HG03196 (cell line): ENCODE measurements around the gene RTKN2.
"Not testable (repeated sequence)": the region's sequence is repeated elsewhere in the genome, so short reads cannot be mapped to it uniquely, and the experiment has no call there.

Source experiments
- ATAC-seq: cut with Tn5 transposase; IDR thresholded peaks from one replicate; pipeline ENCODE4 v1.9.1; 2021; ENCODE audit not compliant: unreplicated experiment

Gene RTKN2

DNA sequence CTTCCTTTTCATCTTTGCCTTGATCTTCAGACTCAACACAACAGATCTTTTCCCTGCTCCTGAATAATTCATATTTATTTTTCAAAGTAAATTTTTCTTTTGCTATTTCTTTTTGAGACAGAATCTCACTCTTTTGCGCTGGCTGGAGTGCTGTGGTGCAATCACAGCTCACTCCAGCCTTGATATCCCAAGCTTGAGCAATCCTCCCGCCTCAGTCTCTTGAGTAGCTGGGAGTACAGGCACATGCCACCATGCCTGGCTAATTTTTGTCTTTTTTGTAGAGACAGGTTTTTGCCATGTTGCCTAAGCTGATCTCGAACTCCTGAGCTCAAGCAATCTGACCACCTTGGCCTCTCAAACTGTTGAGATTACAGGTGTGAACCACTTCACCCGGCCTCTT is 9.2 kb downstream of the RTKN2 start:
- ATAC-seq = no peak

DNA sequence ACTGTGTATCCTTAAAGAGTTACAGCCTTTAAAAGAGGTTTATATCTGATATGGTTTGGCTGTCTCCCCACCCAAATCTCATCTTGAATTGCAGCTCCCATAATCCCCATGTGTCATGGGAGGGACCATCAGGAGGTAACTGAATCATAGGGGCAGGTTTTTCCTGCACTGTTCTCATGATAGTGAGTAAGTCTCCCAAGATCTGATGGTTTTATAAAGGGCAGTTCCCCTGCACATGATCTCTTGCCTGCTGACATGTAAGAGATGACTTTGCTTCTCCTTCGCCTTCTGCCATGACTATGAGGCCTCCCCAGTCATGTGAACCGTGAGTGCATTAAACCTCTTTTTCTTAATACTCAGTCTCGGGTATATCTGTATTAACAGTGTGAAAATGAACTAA is 9.7 kb downstream of the RTKN2 start:
- no peak for ATAC-seq

DNA sequence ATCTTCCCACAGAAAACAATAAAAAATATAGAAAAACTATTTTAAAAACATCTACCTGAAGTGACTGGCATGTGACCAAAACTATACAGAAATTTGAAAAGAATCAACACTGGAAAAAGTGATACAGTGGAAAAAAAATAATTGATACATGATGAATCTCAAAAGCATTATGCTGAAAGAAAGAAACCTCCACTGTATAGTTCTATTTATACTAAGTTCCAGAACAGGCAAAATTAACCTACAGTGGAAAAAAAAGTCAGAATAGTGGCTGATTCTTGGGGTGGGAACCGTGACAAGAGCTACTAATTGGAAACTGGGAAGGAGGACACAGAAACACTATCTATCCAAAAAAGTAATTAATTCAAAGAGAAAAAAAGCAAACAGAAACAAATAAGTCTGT is 14.9 kb downstream of the RTKN2 start:
- ATAC-seq = no peak

DNA sequence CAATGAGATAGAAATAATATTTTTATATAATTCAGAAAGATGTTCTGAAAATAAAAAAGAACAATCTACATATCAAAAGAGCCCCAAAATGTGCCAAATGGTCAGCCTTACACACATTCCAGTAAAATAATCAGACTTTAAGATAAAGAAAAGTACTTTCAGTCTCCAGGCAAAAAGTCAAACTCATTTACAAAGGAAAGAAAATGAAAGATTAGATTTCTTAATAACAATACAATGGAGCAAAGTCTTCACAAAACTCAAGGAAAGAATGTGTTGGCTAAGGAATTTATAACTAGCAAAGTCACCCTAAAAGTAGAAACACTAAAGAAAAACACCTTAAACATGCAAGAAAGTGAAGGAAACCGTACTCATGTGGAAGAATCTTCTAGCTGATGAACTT is 16.6 kb downstream of the RTKN2 start:
- no peak for ATAC-seq

DNA sequence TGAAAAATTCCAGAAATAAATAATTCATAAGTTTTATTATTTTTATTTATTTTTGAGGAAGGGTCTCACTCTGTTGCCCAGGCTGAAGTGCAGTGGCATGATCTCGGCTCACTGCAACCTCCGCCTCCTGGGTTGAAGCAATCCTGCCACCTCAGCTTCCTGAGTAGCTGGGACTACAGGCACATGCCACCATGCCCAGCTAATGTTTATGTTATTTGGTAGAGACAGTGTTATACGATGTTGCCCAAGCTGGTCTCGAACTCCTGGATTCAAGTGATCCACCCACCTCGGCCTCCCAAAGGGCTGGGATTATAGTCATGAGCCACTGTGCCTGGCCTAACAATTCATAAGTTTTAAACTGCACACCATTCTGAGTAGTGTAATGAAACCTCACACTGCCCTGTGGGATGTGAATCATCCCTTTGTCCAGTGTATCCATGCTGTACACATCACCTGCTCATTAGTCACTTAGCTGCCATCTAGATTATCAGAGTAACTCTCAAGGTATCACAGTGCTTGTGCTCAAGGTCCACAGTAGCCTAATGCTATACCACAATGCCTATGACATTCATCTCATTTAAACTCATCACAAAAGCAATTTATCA is 17.9 kb downstream of the RTKN2 start:
- no peak for ATAC-seq

DNA sequence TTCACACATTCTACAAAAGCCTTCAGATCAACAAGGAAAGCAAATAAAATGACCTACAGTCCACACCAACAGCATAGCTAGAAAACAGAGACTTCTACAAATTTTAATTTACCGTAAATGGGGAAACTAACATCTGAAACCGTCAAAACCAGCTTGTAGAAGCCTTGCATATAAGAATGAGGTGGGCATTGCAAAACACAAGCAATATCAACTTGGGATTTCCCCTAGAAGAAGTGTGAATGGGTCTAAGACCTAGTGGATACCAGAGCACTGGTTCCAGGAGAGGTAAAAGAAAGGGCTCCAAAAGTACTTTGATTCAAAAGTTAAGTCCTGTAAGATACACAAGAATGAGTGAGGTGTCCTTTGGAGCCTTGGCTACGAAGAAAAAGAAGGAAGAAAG is 18.7 kb downstream of the RTKN2 start:
- ATAC-seq = no peak

DNA sequence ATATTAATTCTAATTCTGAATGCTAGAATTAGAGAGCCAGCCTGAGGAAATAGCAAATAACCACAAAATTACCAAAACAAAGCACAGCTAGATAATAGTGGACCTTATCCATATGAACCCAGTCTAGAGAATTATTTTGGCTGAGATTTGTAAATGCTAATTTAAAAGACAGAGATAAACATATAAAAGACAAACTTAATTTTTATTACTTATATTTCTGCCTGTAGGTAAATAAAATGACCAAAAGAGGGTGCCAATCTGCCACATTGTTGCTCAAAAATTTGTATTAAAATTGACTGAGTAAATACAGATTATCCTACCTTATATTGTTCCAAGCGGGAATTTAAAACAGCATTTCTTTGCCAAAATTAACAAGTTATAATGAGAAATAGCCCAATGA is 20.2 kb downstream of the RTKN2 start:
- ATAC-seq = no peak

DNA sequence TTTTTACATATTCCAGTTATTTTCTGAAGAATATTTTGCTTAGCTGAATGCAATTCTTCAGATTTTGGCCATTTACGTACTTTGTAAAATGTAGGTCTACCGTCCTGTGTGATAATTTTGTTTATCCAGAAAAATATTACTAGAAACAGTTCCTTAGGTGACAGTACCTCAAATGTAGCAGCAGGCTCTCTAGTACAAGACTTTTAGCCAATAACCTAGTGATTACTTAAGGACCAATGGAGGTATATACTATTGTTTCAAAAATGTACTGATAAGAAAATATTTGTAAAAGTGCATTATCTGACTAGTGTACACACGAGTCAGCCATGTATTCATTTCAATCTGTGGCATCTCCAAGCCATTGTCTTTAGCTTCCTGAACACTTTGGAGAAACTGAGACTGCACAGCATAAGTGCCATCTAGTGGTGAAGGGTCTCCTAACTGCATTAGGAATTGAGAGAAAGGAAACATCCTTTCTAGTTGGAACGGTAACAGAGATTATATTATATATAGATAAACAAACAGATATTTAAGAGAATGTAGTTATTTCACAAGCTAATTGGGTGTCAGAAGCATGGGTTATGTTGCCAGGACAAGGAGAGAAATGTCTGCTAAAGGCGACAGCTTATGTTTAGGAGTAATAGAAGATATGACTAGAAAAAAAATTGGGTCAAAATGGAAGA is 23.7 kb downstream of the RTKN2 start:
- ATAC-seq = peak; percentile 52

DNA sequence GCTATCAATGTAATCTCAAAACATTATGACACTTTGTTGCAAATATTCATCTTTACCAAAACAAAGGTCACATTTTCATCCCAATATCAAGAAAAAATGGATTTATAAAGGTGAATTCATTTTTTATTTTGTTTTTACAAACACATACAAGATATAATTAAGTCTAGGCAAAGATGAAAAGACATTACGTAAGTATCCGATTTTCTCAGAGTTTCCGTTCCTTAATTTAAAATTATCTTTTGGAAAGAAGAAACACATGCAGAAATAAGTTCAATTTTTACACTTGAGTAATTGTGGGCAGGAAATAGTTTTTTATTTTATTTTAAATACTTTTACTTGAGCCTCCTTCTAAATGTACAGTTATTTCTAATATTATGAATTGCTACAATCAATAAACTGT is 24.6 kb downstream of the RTKN2 start:
- no peak for ATAC-seq

DNA sequence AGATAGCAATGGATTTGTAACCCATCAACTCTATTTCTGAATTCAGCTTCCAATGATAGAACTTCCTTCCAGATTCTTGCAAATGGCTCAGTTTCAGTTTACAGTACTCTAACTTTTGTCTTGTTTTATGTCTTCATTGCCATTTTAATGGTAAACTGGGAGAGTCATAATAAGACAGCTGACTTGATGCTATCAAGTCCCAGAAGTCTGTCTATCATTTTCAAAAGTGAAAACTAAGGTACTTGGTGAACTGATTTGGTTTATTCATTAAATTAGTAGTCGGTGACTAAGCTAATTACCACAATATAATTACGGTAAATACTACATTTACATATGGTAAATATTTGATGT is 25.0 kb downstream of the RTKN2 start:
- ATAC-seq = peak; percentile 56

DNA sequence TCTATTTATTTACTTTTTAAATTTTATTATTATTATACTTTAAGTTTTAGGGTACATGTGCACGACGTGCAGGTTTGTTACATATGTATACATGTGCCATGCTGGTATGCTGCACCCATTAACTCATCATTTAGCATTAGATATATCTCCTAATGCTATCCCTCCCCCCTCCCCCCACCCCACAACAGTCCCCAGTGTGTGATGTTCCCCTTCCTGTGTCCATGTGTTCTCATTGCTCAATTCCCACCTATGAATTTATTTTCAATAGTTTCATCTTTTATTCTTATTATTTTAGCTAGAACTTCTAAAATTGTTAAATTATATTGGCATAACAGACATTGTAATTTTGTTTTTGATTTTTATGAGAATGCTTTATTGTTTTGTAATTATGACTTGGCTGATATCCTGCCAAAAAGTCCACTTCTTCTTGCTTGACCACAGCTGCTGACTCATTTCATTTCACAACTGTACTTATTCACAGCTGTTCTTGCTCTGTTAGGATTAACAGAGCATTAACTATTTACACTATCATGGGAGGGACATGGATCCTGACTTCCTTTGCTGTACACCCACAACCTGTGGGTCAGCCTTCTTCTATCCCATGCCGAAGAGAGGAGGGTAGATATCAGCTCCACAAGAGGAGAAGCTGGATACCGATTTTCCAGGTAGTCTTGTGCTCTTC is 25.5 kb downstream of the RTKN2 start:
- peak; percentile 90 for ATAC-seq

DNA sequence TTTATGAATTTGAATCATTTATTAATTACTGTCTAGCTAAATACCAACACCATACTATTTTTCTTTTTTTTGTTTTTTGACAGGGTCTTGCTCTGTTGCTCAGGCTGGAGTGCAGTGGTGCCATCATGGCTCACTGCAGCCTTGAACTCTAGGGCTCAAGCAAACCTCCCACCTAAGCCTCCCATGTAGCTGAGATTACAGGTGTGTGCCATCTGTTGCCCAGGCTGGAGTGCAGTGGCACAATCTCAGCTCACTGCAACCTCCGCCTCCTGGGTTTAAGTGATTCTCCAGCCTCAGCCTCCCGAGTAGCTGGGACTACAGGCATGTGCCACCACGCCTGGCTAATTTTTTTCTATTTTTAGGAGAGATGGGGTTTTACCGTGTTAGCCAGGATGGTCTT is 27.1 kb downstream of the RTKN2 start:
- not testable (repeated sequence) for ATAC-seq

DNA sequence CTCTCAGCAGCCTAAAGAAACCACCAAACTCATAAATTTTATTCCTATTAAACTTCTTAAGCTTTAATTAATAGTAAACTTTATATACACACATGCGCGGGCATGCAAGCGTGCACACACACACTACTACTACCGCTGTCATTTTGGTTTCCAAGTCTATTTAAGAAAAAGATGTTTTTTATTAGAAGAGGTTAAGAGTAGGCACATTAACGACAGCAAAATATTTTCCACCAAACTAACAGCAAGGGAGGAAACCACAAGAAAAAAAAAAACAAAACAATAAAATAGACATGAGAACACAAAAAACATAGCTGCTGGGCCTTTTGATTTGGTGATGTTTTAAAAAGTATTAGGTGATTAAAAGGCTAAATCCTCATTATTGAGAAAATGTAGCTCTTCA is 28.6 kb downstream of the RTKN2 start:
- no peak for ATAC-seq

DNA sequence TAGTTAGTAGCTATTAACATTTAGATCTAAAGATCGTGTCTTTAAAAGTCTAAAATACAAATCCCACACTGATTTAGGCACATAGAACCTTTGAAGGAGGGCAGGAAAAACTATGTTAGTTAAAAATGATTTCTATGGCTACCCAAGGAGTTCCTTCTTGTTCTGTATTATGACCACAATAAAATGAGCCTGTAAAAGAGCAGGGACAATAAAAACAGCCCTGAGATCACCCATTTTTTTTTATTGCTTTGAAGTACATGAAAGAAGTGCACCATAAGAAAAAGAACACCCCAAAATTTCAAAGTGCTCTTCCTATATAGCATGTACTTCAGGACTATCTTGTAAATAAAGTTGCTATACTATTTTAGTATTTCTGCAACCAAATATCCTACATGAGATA is 29.8 kb downstream of the RTKN2 start:
- ATAC-seq = no peak

DNA sequence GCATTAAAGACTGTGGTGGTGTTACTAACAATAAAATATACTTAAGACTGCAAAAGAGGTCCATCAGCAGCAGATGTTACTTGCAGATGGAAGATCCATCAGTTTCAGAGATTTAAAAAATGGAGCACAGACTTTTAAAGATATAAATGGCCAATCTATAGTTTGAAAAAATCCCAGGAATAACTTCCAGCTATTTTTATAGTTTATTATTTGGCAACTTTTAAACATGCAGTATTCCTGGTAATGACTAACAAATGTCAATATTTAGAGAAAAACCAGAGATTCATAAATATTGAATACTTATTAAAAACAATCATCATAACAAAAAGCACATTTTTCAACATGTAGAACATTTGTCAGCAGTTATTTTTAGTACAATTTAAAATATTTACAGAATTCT is 30.7 kb downstream of the RTKN2 start:
- no peak for ATAC-seq

DNA sequence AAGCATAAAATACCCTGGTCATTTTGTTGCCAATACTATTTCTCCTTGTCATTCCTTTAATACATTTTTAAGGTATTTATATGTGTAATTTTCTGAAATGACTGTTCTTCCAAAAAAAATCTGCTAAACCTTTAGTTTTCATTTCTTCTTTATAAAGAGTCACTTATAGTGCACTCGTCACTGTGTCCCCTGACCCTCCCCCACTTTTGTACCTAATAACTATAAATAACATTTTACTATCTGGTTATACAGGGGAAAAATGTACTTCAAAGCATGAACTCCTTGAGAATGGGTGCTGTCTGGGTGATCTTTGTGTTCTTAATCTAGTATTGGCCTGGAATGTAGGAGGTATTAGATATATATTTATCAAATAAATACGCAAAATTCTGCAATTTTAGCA is 31.1 kb downstream of the RTKN2 start:
- no peak for ATAC-seq

DNA sequence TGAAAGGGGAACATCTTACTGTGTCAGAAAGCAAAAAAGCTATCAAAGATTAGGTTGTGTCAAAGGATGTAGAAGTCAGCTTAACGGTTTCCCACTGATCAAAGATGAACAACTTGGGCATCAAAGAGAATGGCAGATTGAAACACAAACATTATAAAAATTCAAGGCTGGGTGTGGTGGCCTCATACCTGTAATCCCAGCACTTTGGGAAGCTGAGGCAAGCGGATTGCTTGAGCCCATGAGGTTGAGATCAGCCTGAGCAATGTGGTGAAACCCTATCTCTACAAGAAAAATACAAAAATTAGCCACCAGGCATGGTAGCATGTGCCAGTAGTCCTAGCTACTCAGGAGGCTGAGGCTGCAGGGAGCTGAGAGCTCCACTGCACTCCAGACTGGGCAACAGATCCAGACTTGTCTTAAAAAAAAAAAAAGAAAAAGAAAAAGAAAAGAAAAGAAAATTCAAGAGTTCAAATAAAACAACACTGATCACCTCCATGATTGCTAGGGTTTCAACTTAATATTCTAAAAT is 34.5 kb downstream of the RTKN2 start:
- no peak for ATAC-seq

DNA sequence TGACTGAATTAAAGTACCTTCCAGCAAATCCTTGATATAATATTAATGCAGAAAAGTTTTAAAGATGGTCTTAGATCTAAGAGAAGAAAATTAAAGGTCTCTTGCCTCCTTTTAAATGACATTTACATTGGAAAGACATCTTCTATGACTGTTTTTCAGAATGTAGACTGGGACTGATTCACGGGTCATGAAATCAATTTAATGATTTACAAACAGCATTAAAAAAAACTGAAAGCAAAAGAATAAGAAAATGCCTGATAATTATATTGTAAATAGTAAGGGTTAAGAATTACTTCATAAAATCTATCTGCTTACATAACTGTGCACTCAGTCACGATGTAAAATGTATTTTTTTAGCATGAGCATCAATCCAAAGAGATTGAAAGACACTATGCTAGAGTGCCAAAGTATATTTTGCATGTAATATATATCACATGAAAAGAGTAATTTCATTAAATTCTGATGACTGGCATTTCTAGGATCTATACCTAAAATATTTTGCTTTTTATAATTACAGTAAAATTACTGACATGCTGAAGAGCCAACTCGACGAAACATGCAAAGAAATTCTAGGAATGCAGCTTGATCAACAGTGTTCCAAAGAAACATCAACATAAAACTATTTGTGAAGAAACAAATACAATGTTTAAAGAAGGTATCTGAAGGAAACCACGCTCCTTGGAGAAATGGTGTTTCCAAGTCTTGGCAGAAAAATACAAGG is 35.1 kb downstream of the RTKN2 start:
- ATAC-seq = no peak

DNA sequence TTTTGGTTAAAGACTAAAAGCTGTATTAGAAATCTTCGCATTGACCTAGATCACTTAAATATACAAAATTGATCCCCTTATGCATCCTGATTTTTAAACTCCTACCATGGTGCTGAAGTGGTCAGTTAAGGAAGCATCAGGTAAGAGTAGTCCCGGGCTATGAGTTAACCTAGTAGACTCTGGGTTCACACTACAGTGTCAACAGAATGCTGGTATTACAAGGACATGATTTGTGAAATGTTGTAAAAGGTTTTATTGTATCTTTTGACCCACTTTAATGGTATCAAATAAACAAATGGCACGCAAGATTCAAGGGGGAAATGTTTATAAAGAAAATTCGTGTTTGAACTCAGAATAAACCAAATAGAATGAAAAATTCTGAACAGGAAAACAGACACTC is 36.8 kb downstream of the RTKN2 start:
- ATAC-seq = no peak

DNA sequence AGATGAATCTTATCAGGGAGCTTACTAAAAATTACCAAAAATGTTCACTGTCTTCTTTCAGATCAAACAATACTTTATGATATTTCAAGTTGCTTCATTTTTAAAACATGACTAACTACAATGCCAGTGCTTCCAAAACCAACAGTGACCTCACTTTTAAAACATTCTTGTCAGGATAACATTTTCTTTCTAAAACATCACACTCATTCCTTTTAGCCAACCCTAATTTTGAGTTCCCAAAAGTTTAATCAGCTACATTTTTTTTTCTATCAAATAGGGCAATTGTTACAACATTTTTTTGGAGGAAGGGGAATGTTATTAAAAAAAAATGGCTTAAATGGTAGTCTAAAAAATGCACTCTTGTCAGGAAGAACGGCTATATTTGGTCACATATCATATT is 37.3 kb downstream of the RTKN2 start:
- no peak for ATAC-seq

DNA sequence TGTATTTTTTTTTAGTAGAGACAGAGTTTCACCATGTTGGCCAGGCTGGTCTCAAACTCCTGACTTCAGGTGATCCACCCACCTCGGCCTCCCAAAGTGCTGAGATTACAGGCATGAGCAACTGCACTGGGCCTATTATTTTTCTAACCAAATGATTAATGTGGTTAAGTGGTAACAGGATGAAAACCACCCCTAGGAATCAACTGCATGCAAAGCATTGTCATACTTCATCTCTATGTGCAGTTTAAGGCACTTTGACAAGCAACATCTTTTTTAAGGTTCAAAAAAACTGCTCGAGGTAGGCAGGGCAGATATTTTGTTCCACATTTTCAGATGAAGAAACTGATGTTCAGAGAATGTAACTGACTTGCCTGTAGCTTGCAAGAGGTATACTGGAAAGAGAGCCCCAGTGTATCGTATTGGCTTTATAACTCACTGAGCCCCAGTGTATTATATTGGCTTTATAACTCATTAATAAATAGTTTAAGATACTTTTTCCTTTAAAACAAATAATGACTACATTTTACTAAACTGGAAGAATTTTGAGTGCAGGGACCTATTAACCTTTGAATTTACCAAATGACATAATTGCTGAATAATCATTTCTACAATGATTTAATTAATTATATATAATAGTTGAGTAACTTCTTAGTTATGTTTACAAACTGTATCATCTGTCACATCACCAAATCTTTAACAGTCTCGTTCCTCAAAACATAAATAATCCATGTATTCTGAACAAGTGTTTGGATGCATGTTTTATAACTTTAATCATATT is 38.1 kb downstream of the RTKN2 start:
- ATAC-seq = no peak
